IPS-18a (cell line): ENCODE measurements around the gene RASSF10.
"Not testable (repeated sequence)": the region's sequence is repeated elsewhere in the genome, so short reads cannot be mapped to it uniquely, and the experiment has no call there.

ENCODE experiments used
- H3K27ac ChIP-seq: one replicate; pipeline ENCODE4 v1.5.1; 2013; ENCODE audit warnings: low read length
- H3K27me3 ChIP-seq: one replicate; pipeline ENCODE4 v1.6.1; 2013; ENCODE audit warnings: mild to moderate bottlenecking, low read length; ENCODE audit not compliant: control insufficient read depth, insufficient read depth
- H3K36me3 ChIP-seq: one replicate; pipeline ENCODE4 v1.6.1; 2013; ENCODE audit warnings: low read depth, low read length; ENCODE audit not compliant: control insufficient read depth
- H3K4me1 ChIP-seq: one replicate; pipeline ENCODE4 v1.6.1; 2013; ENCODE audit warnings: low read depth, low read length; ENCODE audit not compliant: control insufficient read depth
- H3K4me3 ChIP-seq: one replicate; pipeline ENCODE4 v1.5.1; 2013; ENCODE audit warnings: low read length
- H3K9ac ChIP-seq: one replicate; pipeline ENCODE4 v1.6.1; 2013; ENCODE audit warnings: mild to moderate bottlenecking, low read length, moderate library complexity
- H3K9me3 ChIP-seq: one replicate; pipeline ENCODE4 v1.6.1; 2013; ENCODE audit warnings: low read depth, low read length; ENCODE audit not compliant: control insufficient read depth

RASSF10 gene

GRCh38 chr11:13030857-13031256, 21.7 kb downstream of the RASSF10 start:
- Histone ChIP-seq H3K4me1 (no peaks in the 10 kb centered on the region), H3K27me3 (no peaks in the 10 kb centered on the region), H3K9me3 (no peaks in the 10 kb centered on the region), H3K9ac (no peak overlapping the region), H3K36me3 (no peaks in the 10 kb centered on the region), H3K27ac (no peak overlapping the region), H3K4me3 (no peak overlapping the region)

DNA sequence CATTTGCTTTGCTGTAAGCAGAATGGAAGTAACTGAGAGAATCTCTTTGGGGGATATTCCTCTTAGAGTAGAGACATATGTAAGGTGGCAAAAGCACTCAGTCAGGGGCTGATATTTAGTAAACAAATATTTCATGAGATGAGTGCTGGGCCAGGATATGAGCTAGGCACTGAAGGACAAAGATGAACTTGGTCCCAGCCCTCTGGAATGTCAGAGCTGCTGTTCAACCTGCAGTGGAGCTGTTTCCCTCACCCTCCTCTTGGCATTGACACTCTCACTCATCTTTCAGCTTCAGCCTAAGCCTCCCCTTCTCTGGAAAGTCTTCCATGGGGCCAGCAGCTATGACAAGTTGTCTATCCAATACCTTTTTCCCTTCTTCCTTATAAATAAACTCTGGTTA, 22.2 kb downstream of the RASSF10 start:
- Histone ChIP-seq H3K4me3 (no peak overlapping the region), H3K4me1 (no peaks in the 10 kb centered on the region), H3K27me3 (no peaks in the 10 kb centered on the region), H3K36me3 (no peaks in the 10 kb centered on the region), H3K27ac (no peak overlapping the region), H3K9ac (no peak overlapping the region), H3K9me3 (no peaks in the 10 kb centered on the region)

GRCh38 chr11:13033760-13034533, 24.8 kb downstream of the RASSF10 start:
- Histone ChIP-seq H3K27me3 (no peaks in the 10 kb centered on the region), H3K9me3 (no peaks in the 10 kb centered on the region), H3K4me3 (no peak overlapping the region)

DNA sequence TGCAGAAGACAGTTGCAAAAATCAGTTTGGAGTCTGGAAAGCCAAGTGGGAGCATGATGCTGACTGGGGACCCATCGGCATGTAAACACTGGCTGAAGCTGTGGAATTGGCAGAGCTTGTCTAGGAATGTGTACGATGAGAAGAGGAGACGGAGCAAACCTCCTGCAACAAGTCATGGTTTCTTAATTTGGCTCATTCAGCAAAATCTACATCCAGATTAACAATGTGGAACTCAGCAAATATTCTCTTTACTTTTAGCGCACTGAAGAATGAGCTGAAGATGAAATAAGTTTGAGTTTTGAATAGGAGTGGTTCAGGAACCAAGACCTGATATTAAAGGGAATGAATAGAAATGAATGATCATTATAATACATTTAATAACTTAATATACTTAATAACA, 26.6 kb downstream of the RASSF10 start:
- H3K27me3 ChIP-seq: no peaks in the 10 kb centered on the region
- H3K36me3 ChIP-seq: no peaks in the 10 kb centered on the region
- no peak overlapping the region for H3K4me3 ChIP-seq
- no peak overlapping the region for H3K27ac ChIP-seq
- H3K9me3 ChIP-seq: no peaks in the 10 kb centered on the region
- H3K9ac ChIP-seq: no peak overlapping the region
- H3K4me1 ChIP-seq: no peaks in the 10 kb centered on the region

More at GRCh38 chr11:13033760-13034533, 24.8 kb downstream of the RASSF10 start:
- Histone ChIP-seq H3K27ac (no peak overlapping the region), H3K36me3 (no peaks in the 10 kb centered on the region), H3K9ac (no peak overlapping the region), H3K4me1 (no peaks in the 10 kb centered on the region)

DNA sequence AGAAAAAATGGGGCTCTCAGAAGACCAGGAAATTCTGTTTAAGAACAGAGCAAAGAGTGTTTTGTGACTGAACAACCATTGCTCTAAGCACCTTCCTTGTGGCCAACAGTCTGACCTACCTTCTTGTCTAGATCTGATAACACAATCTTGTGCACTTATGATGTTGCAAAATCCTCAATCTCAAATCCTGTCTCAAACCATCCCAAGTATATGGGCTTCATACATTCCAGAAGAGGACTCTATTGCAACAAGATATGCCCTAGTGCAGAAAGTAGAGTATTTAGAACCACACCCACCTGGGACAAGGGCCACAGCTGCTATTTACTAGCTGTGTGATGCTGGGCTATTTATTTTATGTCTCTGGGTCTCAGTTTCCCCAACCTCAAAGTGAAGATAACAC, 27.1 kb downstream of the RASSF10 start:
- no peak overlapping the region for H3K4me3 ChIP-seq
- no peaks in the 10 kb centered on the region for H3K4me1 ChIP-seq
- H3K36me3 ChIP-seq: no peaks in the 10 kb centered on the region
- H3K27ac ChIP-seq: no peak overlapping the region
- H3K27me3 ChIP-seq: no peaks in the 10 kb centered on the region
- H3K9ac ChIP-seq: no peak overlapping the region
- no peaks in the 10 kb centered on the region for H3K9me3 ChIP-seq

DNA sequence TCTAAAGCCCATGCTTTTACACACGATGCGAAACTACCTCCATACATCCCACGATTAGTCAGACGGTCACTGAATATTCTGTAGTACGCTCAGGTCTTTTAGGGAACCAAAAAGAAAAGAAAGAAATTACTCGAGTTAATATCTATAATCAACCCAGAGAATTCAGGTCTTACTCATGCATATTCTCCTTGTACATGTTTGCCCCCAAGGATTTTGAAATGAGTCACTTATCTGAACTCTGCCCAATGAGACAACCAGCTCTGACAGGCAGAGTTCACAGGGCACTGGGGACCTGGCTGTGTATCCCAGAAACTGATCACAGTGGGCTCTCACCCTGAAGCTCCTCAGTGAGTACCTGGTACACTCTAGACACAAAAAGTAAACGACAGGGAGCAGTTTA, 29.2 kb downstream of the RASSF10 start:
- H3K27me3 ChIP-seq: no peaks in the 10 kb centered on the region
- no peaks in the 10 kb centered on the region for H3K4me1 ChIP-seq

GRCh38 chr11:13039126-13039525, 30.0 kb downstream of the RASSF10 start:
- Histone ChIP-seq H3K4me3 (no peak overlapping the region), H3K9ac (no peak overlapping the region), H3K27ac (no peak overlapping the region), H3K36me3 (no peaks in the 10 kb centered on the region), H3K27me3 (no peaks in the 10 kb centered on the region), H3K9me3 (no peaks in the 10 kb centered on the region), H3K4me1 (no peaks in the 10 kb centered on the region)

More for the DNA sequence above, 29.2 kb downstream of the RASSF10 start:
- H3K4me3 ChIP-seq: no peak overlapping the region
- no peaks in the 10 kb centered on the region for H3K36me3 ChIP-seq
- no peak overlapping the region for H3K27ac ChIP-seq
- H3K9me3 ChIP-seq: no peaks in the 10 kb centered on the region
- no peak overlapping the region for H3K9ac ChIP-seq

GRCh38 chr11:13040969-13041561, 31.9 kb downstream of the RASSF10 start:
- Histone ChIP-seq H3K4me1 (no peaks in the 10 kb centered on the region), H3K36me3 (no peaks in the 10 kb centered on the region), H3K9me3 (no peaks in the 10 kb centered on the region), H3K9ac (no peak overlapping the region), H3K4me3 (no peak overlapping the region), H3K27ac (no peak overlapping the region), H3K27me3 (no peaks in the 10 kb centered on the region)

GRCh38 chr11:13042873-13043342, 33.8 kb downstream of the RASSF10 start:
- Histone ChIP-seq H3K36me3 (no peaks in the 10 kb centered on the region), H3K4me3 (no peak overlapping the region), H3K27ac (no peak overlapping the region), H3K4me1 (no peaks in the 10 kb centered on the region), H3K9me3 (no peaks in the 10 kb centered on the region), H3K9ac (no peak overlapping the region), H3K27me3 (no peaks in the 10 kb centered on the region)

- Histone ChIP-seq H3K27me3 (no peaks in the 10 kb centered on the region), H3K9ac (no peak overlapping the region), H3K4me3 (no peak overlapping the region), H3K36me3 (no peaks in the 10 kb centered on the region), H3K9me3 (no peaks in the 10 kb centered on the region), H3K27ac (no peak overlapping the region), H3K4me1 (no peaks in the 10 kb centered on the region)
Measured at GRCh38 chr11:13043912-13044628, 35.0 kb downstream of the RASSF10 start.

DNA sequence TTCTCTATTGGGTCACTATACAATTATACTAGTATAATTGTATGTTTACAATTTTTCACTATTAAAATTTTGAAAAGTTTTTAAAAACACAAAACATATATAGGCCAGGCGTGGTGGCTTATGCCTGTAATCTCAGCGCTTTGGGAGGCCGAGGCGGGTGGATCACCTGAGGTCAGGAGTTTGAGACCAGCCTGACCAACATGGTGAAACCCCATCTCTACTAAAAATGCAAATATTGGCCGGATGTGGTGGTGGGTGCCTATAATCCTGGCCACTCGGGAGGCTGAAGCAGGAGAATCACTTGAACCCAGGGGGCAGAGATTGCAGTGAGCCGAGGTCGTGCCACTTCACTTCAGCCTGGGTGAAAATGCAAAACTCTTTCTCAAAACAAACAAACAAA, 36.0 kb downstream of the RASSF10 start:
- H3K27ac ChIP-seq, H3K4me3 ChIP-seq, H3K9me3 ChIP-seq, H3K9ac ChIP-seq, H3K4me1 ChIP-seq, H3K36me3 ChIP-seq, H3K27me3 ChIP-seq: not testable (repeated sequence)
